ENCODE measurements around the gene ANK3. TPM values are rescaled to one million over a fixed set of nuclear protein-coding genes. Genes with fewer than 3 reads are reported as not detected.

Gene ANK3
- 9.5 and 11.1 TPM in 2 replicates for total RNA-seq

DNA sequence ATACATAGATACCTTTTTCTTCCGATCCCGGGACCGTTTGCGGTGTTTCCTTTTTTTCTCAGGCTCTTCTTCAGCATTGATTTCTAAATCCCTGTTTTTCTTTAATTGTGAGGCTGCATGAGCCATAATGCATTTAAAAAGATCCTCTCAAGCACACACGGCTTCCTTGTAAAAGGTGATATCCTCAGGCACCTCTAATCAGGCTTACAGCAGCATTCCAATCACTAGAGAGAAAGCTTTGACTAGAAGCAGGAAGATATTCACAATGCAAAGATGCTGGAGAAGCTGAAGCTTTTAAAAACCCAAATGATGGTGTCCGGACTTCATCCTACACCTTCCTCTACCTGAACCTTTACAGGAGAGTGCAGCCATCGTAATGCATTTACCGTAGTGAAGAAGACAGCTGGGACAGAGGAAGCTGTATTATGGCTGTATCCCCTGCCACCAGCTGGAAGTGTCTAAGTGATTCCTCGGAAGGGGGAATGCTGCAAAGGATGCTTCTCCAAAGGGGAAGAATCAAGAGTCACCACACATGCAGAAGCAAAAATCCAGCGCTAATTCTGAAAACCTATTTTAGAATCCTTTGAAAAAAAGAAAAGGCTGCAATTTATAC lies at the start of gene ANK3:
ANK3 (minus strand) TSS at position 463 of the 613 bp plus-strand sequence; CDS start at position 126, 337 bp downstream.

Small RNAs within 50 kb of the gene (small RNA-seq; reads per million reads assigned to genes)
- not detected for gene RF00019

Data from articular chondrocyte of knee joint (primary cell).